HG03354 (cell line): ENCODE measurements around the gene ADGRL4.

Experiments
- ATAC-seq: cut with Tn5 transposase; IDR thresholded peaks from one replicate; pipeline ENCODE4 v1.9.1; 2021; ENCODE audit warnings: mild to moderate bottlenecking; ENCODE audit not compliant: unreplicated experiment, poor library complexity, severe bottlenecking

ADGRL4 gene

DNA sequence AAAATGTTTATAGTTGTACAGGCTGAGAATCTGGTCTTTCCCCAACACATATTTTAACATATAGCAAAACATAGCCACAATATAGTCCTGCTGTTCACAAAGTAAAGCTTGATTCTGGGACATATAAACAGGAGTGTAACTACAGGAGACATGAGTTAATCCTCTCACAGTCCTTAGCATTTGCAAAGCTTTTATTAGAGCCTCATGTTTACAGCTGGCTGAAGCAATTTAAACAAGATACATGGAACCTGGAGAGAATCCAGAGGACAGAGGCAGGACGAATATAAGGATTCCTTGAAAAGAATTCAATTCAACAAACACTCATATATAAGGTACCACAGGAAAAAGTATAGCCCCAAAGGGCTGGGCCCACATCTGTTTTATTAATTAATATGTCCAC lies 163.4 kb downstream of the ADGRL4 start:
- ATAC-seq, result no peak

GRCh38 chr1:78840453-78841271 lies 165.9 kb downstream of the ADGRL4 start:
- ATAC-seq, result no peak
